ENCODE measurements around the gene GRIN1. TPM values are rescaled to one million over a fixed set of nuclear protein-coding genes. Genes with fewer than 3 reads are reported as not detected.
"Not testable (repeated sequence)": the region's sequence is repeated elsewhere in the genome, so short reads cannot be mapped to it uniquely, and the experiment has no call there.

GRIN1 gene
- total RNA-seq, 1 experiment from 2014 or later, result 2.9 TPM

DNA sequence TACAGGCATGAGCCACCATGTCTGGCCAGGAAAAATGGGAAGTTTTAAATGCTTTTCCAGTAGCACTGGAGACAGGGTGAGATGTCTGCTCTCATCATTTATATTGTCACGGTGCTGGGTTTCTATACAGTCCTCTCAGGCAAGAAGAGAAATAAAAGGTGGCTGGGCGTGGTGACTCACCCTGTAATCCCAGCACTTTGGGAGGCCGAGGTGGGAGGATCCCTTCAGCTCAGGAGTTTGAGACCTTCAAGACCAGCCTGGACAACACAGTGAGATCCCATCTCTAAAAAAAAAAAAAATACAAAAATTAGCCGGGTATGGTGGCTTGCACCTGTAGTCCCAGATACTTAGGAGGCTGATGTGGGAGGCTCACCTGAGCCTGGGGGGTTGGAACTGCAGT, 4.8 kb upstream of the GRIN1 start:
- Histone ChIP-seq H3K27me3 (ENCODE audit: insufficient read depth, low read length) (peaks cover 12% of the 10 kb centered on the region; the same call in 1 of the 2 replicates), H3K23me2 (ENCODE audit: insufficient read length, low read depth, low read length, poor library complexity, severe bottlenecking) (peaks cover 4% of the 10 kb centered on the region), H3T11ph (ENCODE audit: low read length) (no peak overlapping the region), H2BK20ac (ENCODE audit: low read depth, low read length, poor library complexity, severe bottlenecking) (no peak overlapping the region), H3K9me3 (ENCODE audit: control insufficient read depth, low read depth, low read length) (no peaks in the 10 kb centered on the region), H2AFZ (ENCODE audit: low read length) (no peak overlapping the region), H4K20me1 (ENCODE audit: control insufficient read depth, insufficient read depth, insufficient read length) (no peaks in the 10 kb centered on the region), H3K18ac (ENCODE audit: insufficient read length, low read depth, low read length) (no peak overlapping the region), H2BK15ac (ENCODE audit: low read depth, low read length) (no peak overlapping the region), H3K79me1 (ENCODE audit: insufficient read depth, low read depth, low read length, poor library complexity, severe bottlenecking) (no peaks in the 10 kb centered on the region), H3K79me2 (ENCODE audit: insufficient read depth, low read length) (no peaks in the 10 kb centered on the region), H3K4me2 (ENCODE audit: insufficient read depth, insufficient read length, low read length) (no peak overlapping the region), H2BK120ac (ENCODE audit: low read depth, low read length, poor library complexity, severe bottlenecking) (no peak overlapping the region), H3K9ac (ENCODE audit: extremely low read depth, insufficient read length, low read length) (no peak overlapping the region), H4K8ac (replicated peaks; ENCODE audit: insufficient read length, low read depth, low read length) (no peak overlapping the region), H4K5ac (ENCODE audit: insufficient read length, low read depth, low read length) (no peak overlapping the region), H3K4me1 (ENCODE audit: insufficient read depth, low read length) (no peaks in the 10 kb centered on the region), H3K27ac (ENCODE audit: insufficient read length, low read depth, low read length) (no peak overlapping the region), H3K56ac (ENCODE audit: insufficient read length, low read depth, low read length) (no peak overlapping the region), H3K14ac (ENCODE audit: insufficient read depth, low read length) (no peak overlapping the region), H3K4ac (ENCODE audit: low read depth, low read length) (no peak overlapping the region), H3K23ac (ENCODE audit: insufficient read length, low read depth, low read length) (no peak overlapping the region), H4K91ac (ENCODE audit: insufficient read length, low read depth, low read length) (no peak overlapping the region), H2BK12ac (ENCODE audit: insufficient read length, low read depth, low read length) (no peak overlapping the region), H2AK5ac (ENCODE audit: insufficient read length, low read length) (no peak overlapping the region), H2BK5ac (ENCODE audit: insufficient read length, low read length) (no peak overlapping the region)
- Mint-ChIP-seq H3K27me3 (ENCODE audit: low read depth) (peaks cover 78% of the 10 kb centered on the region), H3K36me3 (ENCODE audit: insufficient read depth in 1 of 3, low read depth in 3 of 3) (no peaks in the 10 kb centered on the region), H3K27ac (no peak overlapping the region), H3K9me3 (no peaks in the 10 kb centered on the region; a peak in 1 of 5 replicates), H3K4me3 (no peak overlapping the region), H3K4me1 (peaks cover 0 to 12% of the 10 kb centered on the region in 2 experiments; a peak in 2 of 4 replicates)
- WGBS (ENCODE audit: extremely low coverage, insufficient read length, low lambda C conversion rate), result no CpG with 5 or more reads among the region's 4 CpGs
- DNase-seq, result no peak
- TF ChIP-seq CTCF (conservative IDR thresholded peaks at IDR 0.05), result no peak

GRCh38 chr9:137135154-137135553, 3.8 kb upstream of the GRIN1 start:
- not testable (repeated sequence) for H3K14ac ChIP-seq (ENCODE audit: insufficient read depth, low read length); H2AK5ac ChIP-seq (ENCODE audit: insufficient read length, low read length); H4K5ac ChIP-seq (ENCODE audit: insufficient read length, low read depth, low read length); H3K9ac ChIP-seq (ENCODE audit: extremely low read depth, insufficient read length, low read length); H3K79me2 ChIP-seq (ENCODE audit: insufficient read depth, low read length); H3K4me3 Mint-ChIP-seq; H3K27ac ChIP-seq (ENCODE audit: insufficient read length, low read depth, low read length); H3K23me2 ChIP-seq (ENCODE audit: insufficient read length, low read depth, low read length, poor library complexity, severe bottlenecking); DNase-seq; H4K91ac ChIP-seq (ENCODE audit: insufficient read length, low read depth, low read length); H2BK120ac ChIP-seq (ENCODE audit: low read depth, low read length, poor library complexity, severe bottlenecking); H3K4me1 ChIP-seq (ENCODE audit: insufficient read depth, low read length); H3K27ac Mint-ChIP-seq; H3K18ac ChIP-seq (ENCODE audit: insufficient read length, low read depth, low read length); H4K8ac ChIP-seq (replicated peaks; ENCODE audit: insufficient read length, low read depth, low read length); H3K4me2 ChIP-seq (ENCODE audit: insufficient read depth, insufficient read length, low read length); H3K36me3 Mint-ChIP-seq (ENCODE audit: insufficient read depth in 1 of 3, low read depth in 3 of 3); H3K23ac ChIP-seq (ENCODE audit: insufficient read length, low read depth, low read length); H3K9me3 Mint-ChIP-seq; H3K79me1 ChIP-seq (ENCODE audit: insufficient read depth, low read depth, low read length, poor library complexity, severe bottlenecking); H2BK15ac ChIP-seq (ENCODE audit: low read depth, low read length); H3K4ac ChIP-seq (ENCODE audit: low read depth, low read length); H3K9me3 ChIP-seq (ENCODE audit: control insufficient read depth, low read depth, low read length); H3T11ph ChIP-seq (ENCODE audit: low read length); H4K20me1 ChIP-seq (ENCODE audit: control insufficient read depth, insufficient read depth, insufficient read length); H2AFZ ChIP-seq (ENCODE audit: low read length); H2BK12ac ChIP-seq (ENCODE audit: insufficient read length, low read depth, low read length); H2BK20ac ChIP-seq (ENCODE audit: low read depth, low read length, poor library complexity, severe bottlenecking); H3K56ac ChIP-seq (ENCODE audit: insufficient read length, low read depth, low read length); H2BK5ac ChIP-seq (ENCODE audit: insufficient read length, low read length)
- no CpG with 5 or more reads among the region's 9 CpGs for WGBS (ENCODE audit: extremely low coverage, insufficient read length, low lambda C conversion rate)
- Mint-ChIP-seq H3K4me1 (peaks cover 0 to 15% of the 10 kb centered on the region in 2 experiments; a peak in 2 of 4 replicates), H3K27me3 (ENCODE audit: low read depth) (peaks cover 87% of the 10 kb centered on the region)
- peaks cover 22% of the 10 kb centered on the region; the same call in 1 of the 2 replicates for H3K27me3 ChIP-seq (ENCODE audit: insufficient read depth, low read length)

All from H9 (cell line).